ENCODE data around the gene HBE1. TPM values are rescaled to one million over a fixed set of nuclear protein-coding genes. Genes with fewer than 3 reads are reported as not detected.

HBE1 gene
- total and polyA plus RNA-seq, 5 experiments from 2014 or later, result not detected

DNA sequence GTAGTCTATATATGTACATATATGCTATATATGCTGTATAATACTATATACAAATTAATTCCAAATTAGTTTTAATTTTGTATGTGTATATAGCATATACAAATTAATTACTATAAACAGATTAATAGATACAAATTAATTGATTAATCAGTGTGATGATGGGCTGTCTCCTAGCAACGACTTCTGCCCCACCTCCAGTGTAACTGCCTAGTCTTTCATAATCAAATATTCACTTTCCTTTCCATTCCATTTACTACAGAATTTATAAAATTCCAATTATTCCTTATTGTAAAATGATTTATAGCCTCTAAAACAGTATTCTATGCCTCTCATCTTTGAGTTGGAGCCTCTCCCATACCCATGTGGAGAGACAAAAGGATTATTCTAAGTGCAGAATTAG, 36.4 kb downstream of the HBE1 start:
- Mint-ChIP-seq H3K4me3 (no peak overlapping the region), H3K9me3 (peaks cover 0 to 2% (median 0%) of the 10 kb centered on the region in 9 donors), H3K27ac (no peak overlapping the region), H3K36me3 (no peaks in the 10 kb centered on the region), H3K27me3 (peaks cover 1 to 27% (median 8%) of the 10 kb centered on the region in 5 donors), H3K4me1 (peaks cover 0 to 4% (median 1%) of the 10 kb centered on the region in 4 donors)
- DNase-seq (no peak), ATAC-seq (no peak)
- POLR2A ChIA-PET, result no interaction called here

DNA sequence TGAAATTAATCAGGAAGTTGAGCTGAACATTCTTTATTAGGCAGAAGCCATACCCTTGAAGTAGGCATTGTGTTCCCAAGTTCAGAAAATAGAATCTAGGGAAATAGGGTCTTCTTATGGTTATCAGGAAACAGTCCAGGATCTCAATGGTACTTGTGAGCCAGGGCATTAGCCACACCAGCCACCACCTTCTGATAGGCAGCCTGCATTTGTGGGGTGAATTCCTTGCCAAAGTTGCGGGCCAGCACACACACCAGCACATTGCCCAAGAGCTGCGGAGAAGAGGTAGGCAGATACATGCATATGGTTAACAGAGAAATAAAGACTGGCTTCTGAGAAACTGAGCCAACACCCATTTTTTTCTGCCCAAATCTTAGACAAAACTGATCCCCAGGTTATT, 36.9 kb downstream of the HBE1 start:
- DNase-seq, result no peak
- peaks cover 0 to 4% (median 1%) of the 10 kb centered on the region in 4 donors for H3K4me1 Mint-ChIP-seq
- POLR2A ChIA-PET, result no interaction called here
- ATAC-seq, result no peak
- peaks cover 0 to 2% (median 0%) of the 10 kb centered on the region in 9 donors for H3K9me3 Mint-ChIP-seq
- peaks cover 1 to 25% (median 8%) of the 10 kb centered on the region in 5 donors for H3K27me3 Mint-ChIP-seq
- H3K27ac Mint-ChIP-seq, result no peak overlapping the region
- H3K4me3 Mint-ChIP-seq, result no peak overlapping the region
- H3K36me3 Mint-ChIP-seq, result no peaks in the 10 kb centered on the region

DNA sequence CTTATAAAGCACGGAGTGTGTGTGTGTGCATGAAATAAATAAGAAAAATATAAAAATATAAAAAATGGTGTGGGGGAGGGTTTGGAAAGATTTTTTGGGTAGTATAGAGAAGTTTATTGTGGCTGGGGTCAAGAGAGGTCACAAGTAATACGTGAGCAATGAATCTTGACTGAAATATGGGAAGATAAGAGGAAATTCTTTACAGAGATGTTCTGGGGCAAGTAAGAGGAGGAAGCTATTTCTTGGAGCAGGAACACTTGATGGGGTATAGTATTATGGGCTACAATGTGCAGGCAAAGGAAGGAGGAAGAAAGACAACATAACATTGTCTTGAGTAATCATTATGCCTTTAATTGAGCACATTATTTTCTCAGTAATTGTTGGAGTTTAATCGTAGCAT, 37.6 kb downstream of the HBE1 start:
- Mint-ChIP-seq H3K9me3 (peaks cover 0 to 2% (median 0%) of the 10 kb centered on the region in 9 donors), H3K27ac (no peak overlapping the region), H3K4me3 (no peak overlapping the region), H3K4me1 (peaks cover 0 to 4% (median 1%) of the 10 kb centered on the region in 4 donors), H3K36me3 (no peaks in the 10 kb centered on the region), H3K27me3 (peaks cover 1 to 18% (median 4%) of the 10 kb centered on the region in 5 donors)
- POLR2A ChIA-PET, result no interaction called here
- ATAC-seq, result no peak
- DNase-seq, result no peak

GRCh38 chr11:5231111-5231510, 38.6 kb downstream of the HBE1 start:
- H3K36me3 Mint-ChIP-seq, result no peaks in the 10 kb centered on the region
- DNase-seq, result no peak

GRCh38 chr11:5230266-5230665, 39.5 kb downstream of the HBE1 start:
- H3K9me3 Mint-ChIP-seq, result peaks cover 0 to 2% (median 0%) of the 10 kb centered on the region in 9 donors
- H3K36me3 Mint-ChIP-seq, result no peaks in the 10 kb centered on the region
- peaks cover 0 to 4% (median 1%) of the 10 kb centered on the region in 4 donors for H3K4me1 Mint-ChIP-seq
- H3K27ac Mint-ChIP-seq, result no peak overlapping the region
- POLR2A ChIA-PET, result no interaction called here
- ATAC-seq, result no peak
- H3K4me3 Mint-ChIP-seq, result no peak overlapping the region
- DNase-seq, result no peak
- H3K27me3 Mint-ChIP-seq, result peaks cover 1 to 14% (median 2%) of the 10 kb centered on the region in 5 donors

More at GRCh38 chr11:5231111-5231510, 38.6 kb downstream of the HBE1 start:
- Mint-ChIP-seq H3K9me3 (peaks cover 0 to 2% (median 0%) of the 10 kb centered on the region in 9 donors), H3K27me3 (peaks cover 1 to 17% (median 4%) of the 10 kb centered on the region in 5 donors), H3K27ac (no peak overlapping the region), H3K4me1 (peaks cover 0 to 4% (median 1%) of the 10 kb centered on the region in 4 donors), H3K4me3 (no peak overlapping the region)
- POLR2A ChIA-PET, result no interaction called here
- ATAC-seq, result no peak

- Mint-ChIP-seq H3K36me3 (no peaks in the 10 kb centered on the region), H3K9me3 (peaks cover 0 to 2% (median 0%) of the 10 kb centered on the region in 9 donors), H3K27ac (no peak overlapping the region), H3K27me3 (peaks cover under 1 to 14% (median 3%) of the 10 kb centered on the region in 5 donors), H3K4me1 (peaks cover 0 to 4% (median 1%) of the 10 kb centered on the region in 4 donors), H3K4me3 (no peak overlapping the region)
- POLR2A ChIA-PET, result no interaction called here
- ATAC-seq, result no peak
- DNase-seq, result no peak
Measured at GRCh38 chr11:5229796-5230195, 39.9 kb downstream of the HBE1 start.

- H3K27ac Mint-ChIP-seq, result no peak overlapping the region
- H3K27me3 Mint-ChIP-seq, result peaks cover 0 to 17% (median 3%) of the 10 kb centered on the region in 5 donors
- no peaks in the 10 kb centered on the region for H3K36me3 Mint-ChIP-seq
- H3K4me3 Mint-ChIP-seq, result no peak overlapping the region
- H3K4me1 Mint-ChIP-seq, result peaks cover 0 to under 1% (median under 1%) of the 10 kb centered on the region in 4 donors
- peaks cover 0 to 2% (median 0%) of the 10 kb centered on the region in 9 donors for H3K9me3 Mint-ChIP-seq
- DNase-seq (no peak), ATAC-seq (no peak)
- POLR2A ChIA-PET, result no interaction called here
Measured at GRCh38 chr11:5229356-5229755, 40.4 kb downstream of the HBE1 start.

GRCh38 chr11:5228124-5228523, 41.6 kb downstream of the HBE1 start:
- H3K4me3 Mint-ChIP-seq, result no peak overlapping the region
- POLR2A ChIA-PET, result no interaction called here
- peaks cover 0 to 17% (median 3%) of the 10 kb centered on the region in 5 donors for H3K27me3 Mint-ChIP-seq
- H3K9me3 Mint-ChIP-seq, result peaks cover 0 to 2% (median 0%) of the 10 kb centered on the region in 9 donors
- H3K4me1 Mint-ChIP-seq, result no peaks in the 10 kb centered on the region
- DNase-seq (no peak), ATAC-seq (no peak)
- no peak overlapping the region for H3K27ac Mint-ChIP-seq
- H3K36me3 Mint-ChIP-seq, result no peaks in the 10 kb centered on the region

DNA sequence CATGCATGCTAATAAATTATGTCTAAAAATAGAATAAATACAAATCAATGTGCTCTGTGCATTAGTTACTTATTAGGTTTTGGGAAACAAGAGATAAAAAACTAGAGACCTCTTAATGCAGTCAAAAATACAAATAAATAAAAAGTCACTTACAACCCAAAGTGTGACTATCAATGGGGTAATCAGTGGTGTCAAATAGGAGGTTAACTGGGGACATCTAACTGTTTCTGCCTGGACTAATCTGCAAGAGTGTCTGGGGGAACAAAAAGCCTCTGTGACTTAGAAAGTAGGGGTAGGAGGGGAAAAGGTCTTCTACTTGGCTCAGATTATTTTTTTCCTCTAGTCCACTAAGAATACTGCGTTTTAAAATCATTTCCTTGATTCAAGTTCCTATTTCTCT, 42.1 kb downstream of the HBE1 start:
- no peaks in the 10 kb centered on the region for H3K4me1 Mint-ChIP-seq
- POLR2A ChIA-PET, result no interaction called here

DNA sequence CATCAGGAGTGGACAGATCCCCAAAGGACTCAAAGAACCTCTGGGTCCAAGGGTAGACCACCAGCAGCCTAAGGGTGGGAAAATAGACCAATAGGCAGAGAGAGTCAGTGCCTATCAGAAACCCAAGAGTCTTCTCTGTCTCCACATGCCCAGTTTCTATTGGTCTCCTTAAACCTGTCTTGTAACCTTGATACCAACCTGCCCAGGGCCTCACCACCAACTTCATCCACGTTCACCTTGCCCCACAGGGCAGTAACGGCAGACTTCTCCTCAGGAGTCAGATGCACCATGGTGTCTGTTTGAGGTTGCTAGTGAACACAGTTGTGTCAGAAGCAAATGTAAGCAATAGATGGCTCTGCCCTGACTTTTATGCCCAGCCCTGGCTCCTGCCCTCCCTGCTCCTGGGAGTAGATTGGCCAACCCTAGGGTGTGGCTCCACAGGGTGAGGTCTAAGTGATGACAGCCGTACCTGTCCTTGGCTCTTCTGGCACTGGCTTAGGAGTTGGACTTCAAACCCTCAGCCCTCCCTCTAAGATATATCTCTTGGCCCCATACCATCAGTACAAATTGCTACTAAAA, 42.9 kb downstream of the HBE1 start, which contains the start of gene HBB:
HBB (minus strand) TSS at position 340 of the 579 bp plus-strand sequence; CDS start at position 290, 50 bp downstream.
- ATAC-seq (no peak), DNase-seq (no peak)
- POLR2A ChIA-PET, result no interaction called here
- Mint-ChIP-seq H3K9me3 (peaks cover 0 to 6% (median 1%) of the 10 kb centered on the region in 9 donors), H3K4me1 (no peaks in the 10 kb centered on the region), H3K4me3 (no peak within 1 kb of the TSS), H3K27ac (no peak within 1 kb of the TSS), H3K27me3 (peaks cover 0 to 10% (median 3%) of the 10 kb centered on the region in 5 donors), H3K36me3 (peaks cover 0 to 5% (median 0%) of the 10 kb centered on the region in 3 donors)

More for the DNA sequence above, 42.1 kb downstream of the HBE1 start:
- H3K27me3 Mint-ChIP-seq, result peaks cover 0 to 16% (median 3%) of the 10 kb centered on the region in 5 donors
- no peak overlapping the region for H3K4me3 Mint-ChIP-seq
- H3K36me3 Mint-ChIP-seq, result no peaks in the 10 kb centered on the region
- ATAC-seq (no peak), DNase-seq (no peak)
- H3K9me3 Mint-ChIP-seq, result peaks cover 0 to 2% (median 0%) of the 10 kb centered on the region in 9 donors
- no peak overlapping the region for H3K27ac Mint-ChIP-seq

DNA sequence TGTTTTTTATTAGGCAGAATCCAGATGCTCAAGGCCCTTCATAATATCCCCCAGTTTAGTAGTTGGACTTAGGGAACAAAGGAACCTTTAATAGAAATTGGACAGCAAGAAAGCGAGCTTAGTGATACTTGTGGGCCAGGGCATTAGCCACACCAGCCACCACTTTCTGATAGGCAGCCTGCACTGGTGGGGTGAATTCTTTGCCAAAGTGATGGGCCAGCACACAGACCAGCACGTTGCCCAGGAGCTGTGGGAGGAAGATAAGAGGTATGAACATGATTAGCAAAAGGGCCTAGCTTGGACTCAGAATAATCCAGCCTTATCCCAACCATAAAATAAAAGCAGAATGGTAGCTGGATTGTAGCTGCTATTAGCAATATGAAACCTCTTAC, 44.3 kb downstream of the HBE1 start:
- POLR2A ChIA-PET, result no interaction called here
- H3K27ac Mint-ChIP-seq, result no peak overlapping the region
- no peak for ATAC-seq
- H3K36me3 Mint-ChIP-seq, result peaks cover 0 to 5% (median 0%) of the 10 kb centered on the region in 3 donors
- H3K4me3 Mint-ChIP-seq, result no peak overlapping the region
- H3K9me3 Mint-ChIP-seq, result peaks cover 0 to 6% (median 2%) of the 10 kb centered on the region in 9 donors
- no peaks in the 10 kb centered on the region for H3K4me1 Mint-ChIP-seq
- H3K27me3 Mint-ChIP-seq, result peaks cover 0 to 12% (median 1%) of the 10 kb centered on the region in 5 donors
- no peak for DNase-seq

- POLR2A ChIA-PET, result no interaction called here
- no peak overlapping the region for H3K27ac Mint-ChIP-seq
- DNase-seq, result no peak
- H3K36me3 Mint-ChIP-seq, result peaks cover 0 to 5% (median 0%) of the 10 kb centered on the region in 3 donors
- H3K9me3 Mint-ChIP-seq, result peaks cover 0 to 6% (median 2%) of the 10 kb centered on the region in 9 donors
- H3K4me3 Mint-ChIP-seq, result no peak overlapping the region
- peaks cover 0 to 14% (median 2%) of the 10 kb centered on the region in 5 donors for H3K27me3 Mint-ChIP-seq
- no peak for ATAC-seq
- no peaks in the 10 kb centered on the region for H3K4me1 Mint-ChIP-seq
Measured at GRCh38 chr11:5224538-5225479, 44.9 kb downstream of the HBE1 start.

- ATAC-seq (no peak), DNase-seq (no peak)
- Mint-ChIP-seq H3K9me3 (peaks cover 0 to 7% (median 3%) of the 10 kb centered on the region in 9 donors), H3K4me1 (no peaks in the 10 kb centered on the region), H3K36me3 (peaks cover 0 to 5% (median 0%) of the 10 kb centered on the region in 3 donors), H3K27me3 (peaks cover 0 to 18% (median 2%) of the 10 kb centered on the region in 5 donors), H3K27ac (no peak overlapping the region), H3K4me3 (no peak overlapping the region)
- POLR2A ChIA-PET, result no interaction called here
Measured at GRCh38 chr11:5223686-5224085, 46.1 kb downstream of the HBE1 start.

Data from naive thymus-derived CD8-positive, alpha-beta T cell (primary cell).